H9 (cell line): Measurements from ENCODE around the gene DACT2. TPM values are rescaled to one million over a fixed set of nuclear protein-coding genes. Genes with fewer than 3 reads are reported as not detected.

Experiments used
- DNase-seq: peaks from one replicate; pipeline ENCODE4 v3.0.0-alpha.2; 2017
- H2AFZ ChIP-seq: one replicate; pipeline ENCODE4 v1.6.1; 2013; ENCODE audit warnings: mild to moderate bottlenecking, low read length, control low read depth, moderate library complexity
- H2AK5ac ChIP-seq: 2 replicates; pipeline ENCODE4 v1.6.1; 2013; ENCODE audit warnings: low read length, control low read depth, mixed read lengths; ENCODE audit not compliant: insufficient read length
- H2BK120ac ChIP-seq: one replicate; pipeline ENCODE4 v1.6.1; 2013; ENCODE audit warnings: low read depth, mild to moderate bottlenecking, low read length, control low read depth, inconsistent platforms; ENCODE audit not compliant: poor library complexity, severe bottlenecking
- H2BK12ac ChIP-seq: 2 replicates; pipeline ENCODE4 v1.6.1; 2013; ENCODE audit warnings: low read length, control low read depth, mixed read lengths, low read depth; ENCODE audit not compliant: insufficient read length
- H2BK15ac ChIP-seq: 2 replicates; pipeline ENCODE4 v1.6.1; 2013; ENCODE audit warnings: low read depth, low read length, control low read depth
- H2BK20ac ChIP-seq: one replicate; pipeline ENCODE4 v1.6.1; 2013; ENCODE audit warnings: low read depth, mild to moderate bottlenecking, low read length, control low read depth, inconsistent platforms; ENCODE audit not compliant: poor library complexity, severe bottlenecking
- H2BK5ac ChIP-seq: 2 replicates; pipeline ENCODE4 v1.6.1; 2013; ENCODE audit warnings: low read length, control low read depth, mixed read lengths; ENCODE audit not compliant: insufficient read length
- H3K14ac ChIP-seq: 2 replicates; pipeline ENCODE4 v1.6.1; 2013; ENCODE audit warnings: low read length, control low read depth; ENCODE audit not compliant: insufficient read depth
- H3K18ac ChIP-seq: 2 replicates; pipeline ENCODE4 v1.6.1; 2013; ENCODE audit warnings: low read depth, mild to moderate bottlenecking, mixed read lengths, low read length, control low read depth; ENCODE audit not compliant: insufficient read length
- H3K23ac ChIP-seq: 2 replicates; pipeline ENCODE4 v1.6.1; 2013; ENCODE audit warnings: low read length, control low read depth, mixed read lengths, low read depth; ENCODE audit not compliant: insufficient read length
- H3K23me2 ChIP-seq: 2 replicates; pipeline ENCODE4 v1.6.1; 2013; ENCODE audit warnings: low read depth, mild to moderate bottlenecking, mixed read lengths, low read length, control low read depth; ENCODE audit not compliant: insufficient read length, poor library complexity, severe bottlenecking
- H3K27ac ChIP-seq: 2 replicates; pipeline ENCODE4 v1.5.1; 2013; ENCODE audit warnings: low read length, control low read depth, mixed read lengths, low read depth; ENCODE audit not compliant: insufficient read length
- H3K27me3 ChIP-seq: 2 replicates; pipeline ENCODE4 v1.6.1; 2013; ENCODE audit warnings: low read length, control low read depth, inconsistent platforms; ENCODE audit not compliant: insufficient read depth
- H3K4ac ChIP-seq: 2 replicates; pipeline ENCODE4 v1.6.1; 2013; ENCODE audit warnings: low read depth, mild to moderate bottlenecking, control low read depth, inconsistent platforms, low read length, moderate library complexity
- H3K4me1 ChIP-seq: 2 replicates; pipeline ENCODE4 v1.6.1; 2013; ENCODE audit warnings: low read length, control low read depth, inconsistent platforms; ENCODE audit not compliant: insufficient read depth
- H3K4me2 ChIP-seq: 2 replicates; pipeline ENCODE4 v1.6.1; 2013; ENCODE audit warnings: low read length, control low read depth, mixed read lengths; ENCODE audit not compliant: insufficient read length, insufficient read depth
- H3K56ac ChIP-seq: 2 replicates; pipeline ENCODE4 v1.6.1; 2013; ENCODE audit warnings: low read depth, mild to moderate bottlenecking, mixed read lengths, low read length, control low read depth; ENCODE audit not compliant: insufficient read length
- H3K79me1 ChIP-seq: 2 replicates; pipeline ENCODE4 v1.6.1; 2013; ENCODE audit warnings: low read depth, mild to moderate bottlenecking, moderate library complexity, low read length, control low read depth, inconsistent platforms; ENCODE audit not compliant: insufficient read depth, poor library complexity, severe bottlenecking
- H3K79me2 ChIP-seq: 2 replicates; pipeline ENCODE4 v1.6.1; 2013; ENCODE audit warnings: low read length, control low read depth, inconsistent platforms; ENCODE audit not compliant: insufficient read depth
- H3K9ac ChIP-seq: 2 replicates; pipeline ENCODE4 v1.6.1; 2013; ENCODE audit warnings: low read length, control low read depth, mixed read lengths; ENCODE audit not compliant: insufficient read length; ENCODE audit errors: extremely low read depth
- H3K9me3 ChIP-seq: one replicate; pipeline ENCODE4 v1.6.1; 2013; ENCODE audit warnings: low read depth, low read length, inconsistent platforms; ENCODE audit not compliant: control insufficient read depth
- H3T11ph ChIP-seq: one replicate; pipeline ENCODE4 v1.6.1; 2013; ENCODE audit warnings: mild to moderate bottlenecking, low read length, control low read depth, inconsistent platforms
- H4K20me1 ChIP-seq: one replicate; pipeline ENCODE4 v1.6.1; 2013; ENCODE audit not compliant: control insufficient read depth, insufficient read length, insufficient read depth
- H4K5ac ChIP-seq: 2 replicates; pipeline ENCODE4 v1.6.1; 2013; ENCODE audit warnings: low read depth, mild to moderate bottlenecking, mixed read lengths, low read length, control low read depth; ENCODE audit not compliant: insufficient read length
- H4K8ac ChIP-seq: replicated peaks from 2 replicates; pipeline ENCODE4 v1.6.1; 2013; ENCODE audit warnings: low read length, control low read depth, mixed read lengths, low read depth; ENCODE audit not compliant: insufficient read length
- H4K91ac ChIP-seq: 2 replicates; pipeline ENCODE4 v1.6.1; 2013; ENCODE audit warnings: low read depth, mild to moderate bottlenecking, moderate library complexity, mixed read lengths, low read length, control low read depth; ENCODE audit not compliant: insufficient read length
- H3K27ac Mint-ChIP-seq, 3 experiments: 2 replicates in 2 of 3; 3 replicates in 1 of 3; pipeline ENCODE4 v1.8.0; 2020 to 2021; ENCODE audit warnings: mixed read lengths in 3 of 3, mild to moderate bottlenecking in 1 of 3, moderate library complexity in 1 of 3
- H3K27me3 Mint-ChIP-seq: 2 replicates; pipeline ENCODE4 v1.8.0; 2021; ENCODE audit warnings: low read depth, mild to moderate bottlenecking, moderate library complexity, mixed read lengths
- H3K36me3 Mint-ChIP-seq, 3 experiments: 2 replicates in 2 of 3; 3 replicates in 1 of 3; pipeline ENCODE4 v1.8.0; 2020 to 2021; ENCODE audit warnings: low read depth in 3 of 3, mixed read lengths in 3 of 3; ENCODE audit not compliant: insufficient read depth in 1 of 3
- H3K4me1 Mint-ChIP-seq, 2 experiments: 2 replicates each; pipeline ENCODE4 v1.8.0; 2020; ENCODE audit warnings: mixed read lengths in 2 of 2
- H3K4me3 Mint-ChIP-seq, 2 experiments: 2 replicates in 1 of 2; 3 replicates in 1 of 2; pipeline ENCODE4 v1.8.0; 2020 to 2021; ENCODE audit warnings: mild to moderate bottlenecking in 2 of 2, mixed read lengths in 2 of 2, moderate library complexity in 1 of 2
- H3K9me3 Mint-ChIP-seq, 2 experiments: 2 replicates in 1 of 2; 3 replicates in 1 of 2; pipeline ENCODE4 v1.8.0; 2020; ENCODE audit warnings: mild to moderate bottlenecking in 2 of 2, mixed read lengths in 2 of 2, moderate library complexity in 1 of 2
- WGBS: extraction: QIAGEN DNeasy Blood & Tissue Kit; methylation state at CpG from one replicate; pipeline ENCODE4 v1.1.7; 2013; ENCODE audit warnings: missing lambda C conversion rate, low lambda C conversion rate, mixed read lengths; ENCODE audit not compliant: insufficient read length; ENCODE audit errors: extremely low coverage; 5-methylcytosine and 5-hydroxymethylcytosine counted together
- total RNA-seq: library from RNA; stranded (reverse); gene quantifications from 2 replicates; pipeline ENCODE4 v1.2.1, GENCODE V29; 2021
- TF ChIP-seq, protein P1 (sequence below): fragments of 200-600 bp; sonication (generic); conservative IDR thresholded peaks from 3 replicates; pipeline ENCODE4 v1.8.0; 2021; ENCODE audit warnings: antibody characterized with exemption, mild to moderate bottlenecking

DACT2 gene
- total RNA-seq, 1 experiment from 2014 or later: 1.8 TPM

DNA sequence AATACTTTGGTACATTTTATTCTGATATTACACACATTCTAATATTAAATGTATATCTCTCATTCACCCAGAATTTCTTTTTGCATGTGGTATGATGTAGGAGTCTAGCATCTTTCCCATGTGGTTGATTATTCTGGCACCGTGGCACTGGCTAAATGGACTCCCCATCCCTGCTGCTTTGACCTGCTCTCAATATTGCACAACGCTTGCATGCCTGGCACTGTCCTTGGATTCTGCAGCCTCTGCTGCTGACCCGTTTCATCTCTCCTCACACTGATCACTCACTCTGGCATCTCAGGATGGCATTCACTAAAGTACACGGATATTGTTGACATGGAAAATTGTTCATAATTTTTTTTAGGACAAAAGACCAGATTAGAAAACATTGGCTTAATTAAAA lies 11.5 kb upstream of the DACT2 start:
- H3K4me1 ChIP-seq: peaks cover 8% of the 10 kb centered on the region; the same call in 1 of the 2 replicates
- no peaks in the 10 kb centered on the region for H3K23me2 ChIP-seq
- H3K4ac ChIP-seq: no peak overlapping the region
- H2BK12ac ChIP-seq: no peak overlapping the region
- H2BK5ac ChIP-seq: no peak overlapping the region
- H4K8ac ChIP-seq: no peak overlapping the region
- no peak overlapping the region for H4K5ac ChIP-seq
- H3K9me3 Mint-ChIP-seq: no peaks in the 10 kb centered on the region; a peak in 1 of 5 replicates
- H3K27ac Mint-ChIP-seq: no peak overlapping the region
- H3K56ac ChIP-seq: no peak overlapping the region
- no peaks in the 10 kb centered on the region for H3K9me3 ChIP-seq
- TF ChIP-seq, protein P1, sequence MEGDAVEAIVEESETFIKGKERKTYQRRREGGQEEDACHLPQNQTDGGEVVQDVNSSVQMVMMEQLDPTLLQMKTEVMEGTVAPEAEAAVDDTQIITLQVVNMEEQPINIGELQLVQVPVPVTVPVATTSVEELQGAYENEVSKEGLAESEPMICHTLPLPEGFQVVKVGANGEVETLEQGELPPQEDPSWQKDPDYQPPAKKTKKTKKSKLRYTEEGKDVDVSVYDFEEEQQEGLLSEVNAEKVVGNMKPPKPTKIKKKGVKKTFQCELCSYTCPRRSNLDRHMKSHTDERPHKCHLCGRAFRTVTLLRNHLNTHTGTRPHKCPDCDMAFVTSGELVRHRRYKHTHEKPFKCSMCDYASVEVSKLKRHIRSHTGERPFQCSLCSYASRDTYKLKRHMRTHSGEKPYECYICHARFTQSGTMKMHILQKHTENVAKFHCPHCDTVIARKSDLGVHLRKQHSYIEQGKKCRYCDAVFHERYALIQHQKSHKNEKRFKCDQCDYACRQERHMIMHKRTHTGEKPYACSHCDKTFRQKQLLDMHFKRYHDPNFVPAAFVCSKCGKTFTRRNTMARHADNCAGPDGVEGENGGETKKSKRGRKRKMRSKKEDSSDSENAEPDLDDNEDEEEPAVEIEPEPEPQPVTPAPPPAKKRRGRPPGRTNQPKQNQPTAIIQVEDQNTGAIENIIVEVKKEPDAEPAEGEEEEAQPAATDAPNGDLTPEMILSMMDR: no peak
- no CpG with 5 or more reads among the region's 4 CpGs for WGBS
- no peak overlapping the region for H3K18ac ChIP-seq
- no peaks in the 10 kb centered on the region for H3K27me3 ChIP-seq
- H3K4me3 Mint-ChIP-seq: no peak overlapping the region
- peaks cover 33 to 42% of the 10 kb centered on the region in 2 experiments for H3K4me1 Mint-ChIP-seq
- no peak overlapping the region for H2AFZ ChIP-seq
- H2BK120ac ChIP-seq: no peak overlapping the region
- H2BK20ac ChIP-seq: no peak overlapping the region
- H3K27me3 Mint-ChIP-seq: peaks cover 10% of the 10 kb centered on the region
- DNase-seq: no peak
- no peaks in the 10 kb centered on the region for H3K79me2 ChIP-seq
- no peak overlapping the region for H2BK15ac ChIP-seq
- no peaks in the 10 kb centered on the region for H3K79me1 ChIP-seq
- H3K14ac ChIP-seq: no peak overlapping the region
- H4K20me1 ChIP-seq: no peaks in the 10 kb centered on the region
- H4K91ac ChIP-seq: no peak overlapping the region
- no peak overlapping the region for H3K4me2 ChIP-seq
- no peak overlapping the region for H3K9ac ChIP-seq
- no peak overlapping the region for H3T11ph ChIP-seq
- H3K27ac ChIP-seq: no peak overlapping the region
- no peak overlapping the region for H2AK5ac ChIP-seq
- H3K23ac ChIP-seq: no peak overlapping the region
- no peaks in the 10 kb centered on the region for H3K36me3 Mint-ChIP-seq
